Neural progenitor cell (in vitro differentiated cells): ENCODE data around the gene CD274.

ENCODE experiments used
- CTCF ChIP-seq: fragments of 200-600 bp; sonication (generic); IDR thresholded peaks from 2 replicates; pipeline ENCODE4 v1.5.1; 2017; ENCODE audit warnings: antibody characterized with exemption, mild to moderate bottlenecking
- EZH2 ChIP-seq: fragments of 200-600 bp; sonication (generic); IDR thresholded peaks from 2 replicates; pipeline ENCODE4 v1.6.1; 2017; ENCODE audit warnings: antibody characterized with exemption, mild to moderate bottlenecking, moderate library complexity
- EZH2phosphoT487 ChIP-seq: fragments of 200-600 bp; sonication (generic); IDR thresholded peaks from 2 replicates; pipeline ENCODE4 v1.6.1; 2017; ENCODE audit warnings: antibody characterized with exemption

DNA sequence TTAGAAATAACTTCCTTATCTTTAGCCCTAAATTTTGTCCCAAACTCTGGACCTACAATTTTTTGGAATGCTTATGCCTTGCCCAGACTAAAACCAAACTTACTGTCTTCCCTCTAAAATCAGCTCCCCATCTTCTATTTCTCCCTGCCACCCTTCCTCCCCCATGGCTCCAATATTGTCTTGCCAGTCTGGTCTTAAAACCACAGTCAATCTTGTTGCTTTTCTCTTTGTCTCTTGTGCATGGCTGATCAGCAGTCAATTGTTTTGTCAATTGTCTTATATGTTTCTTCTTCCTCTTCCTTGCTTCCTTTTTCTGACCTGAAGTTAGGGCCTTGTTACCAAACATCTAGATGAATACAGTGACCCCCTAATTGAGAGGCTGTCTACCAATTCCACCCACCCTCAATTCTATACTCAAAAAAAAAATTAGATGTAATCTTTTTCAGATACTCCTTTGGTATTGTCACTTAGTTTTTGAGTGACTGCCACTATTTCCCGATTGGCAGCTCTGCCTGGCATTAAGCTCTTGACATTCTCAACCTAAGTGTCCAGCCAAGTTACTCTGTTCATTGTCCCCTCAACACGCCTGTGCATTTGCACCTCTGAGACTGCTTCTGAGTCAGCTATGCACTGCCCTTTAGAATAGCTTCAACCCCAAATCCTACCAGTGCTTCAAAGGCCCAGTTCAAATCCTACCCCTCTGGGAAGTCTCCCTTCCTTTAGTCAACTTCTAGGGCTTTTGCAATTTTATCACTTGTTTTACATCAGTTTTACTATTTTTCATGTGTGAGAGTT is 62.5 kb downstream of the CD274 start:
- no peak for TF ChIP-seq CTCF
- TF ChIP-seq EZH2: no peak
- TF ChIP-seq EZH2phosphoT487: no peak
